Activated naive CD4-positive, alpha-beta T cell treated with anti-CD3 and anti-CD28 coated beads, Interleukin-2, amount 50 U/mL, for 16 hours (primary cell): ENCODE measurements around the gene IL17RD.

Experiments used
- DNase-seq: peaks from one replicate; pipeline ENCODE4 v3.0.0-alpha.2; 2020

The IL17RD gene

GRCh38 chr3:57158813-57159738 lies 6.1 kb downstream of the IL17RD start:
- DNase-seq = no peak

- no peak for DNase-seq
Measured at GRCh38 chr3:57158325-57158724, 6.8 kb downstream of the IL17RD start.

- no peak for DNase-seq
Measured at GRCh38 chr3:57157545-57157944, 7.6 kb downstream of the IL17RD start.

GRCh38 chr3:57155310-57155643 lies 9.9 kb downstream of the IL17RD start:
- DNase-seq = no peak

DNA sequence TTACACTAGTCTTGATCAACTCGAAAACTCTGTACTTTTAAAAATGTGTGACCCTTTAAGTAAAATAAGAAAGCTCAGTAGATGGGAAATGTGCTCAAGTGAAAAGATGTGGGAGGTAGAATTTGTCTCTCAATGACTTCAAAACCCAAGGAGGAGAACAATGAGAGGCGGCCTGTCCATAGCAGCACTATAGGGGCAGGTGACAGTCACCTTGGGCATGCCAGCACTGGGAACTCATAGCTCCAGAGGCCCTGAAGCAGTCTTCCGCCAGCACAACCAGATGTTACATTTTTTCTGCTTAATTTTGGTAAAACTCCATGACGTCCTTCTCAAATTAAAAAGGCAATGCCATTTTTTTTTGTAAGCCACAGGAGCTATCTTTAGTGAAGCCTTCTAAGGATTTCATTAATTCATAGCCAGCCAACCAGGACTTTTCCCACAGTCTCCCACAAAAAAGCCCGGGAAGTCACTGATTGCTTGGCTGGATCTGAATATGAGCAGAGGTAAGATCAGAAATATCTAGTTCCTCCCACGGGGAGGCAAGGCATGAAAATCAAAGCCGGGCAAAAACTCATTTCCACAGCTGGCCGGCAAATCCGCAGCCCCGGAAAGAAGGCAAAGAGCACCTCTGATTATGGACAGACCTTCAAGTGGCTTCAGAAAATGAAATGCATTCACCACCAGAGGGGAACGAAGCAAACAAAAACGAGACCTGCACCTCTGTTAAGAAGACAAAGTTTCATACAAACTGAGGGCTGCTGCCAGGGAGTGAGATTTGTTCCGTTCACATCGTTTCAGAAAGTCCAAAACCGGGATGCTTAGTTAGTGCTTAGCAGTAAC lies 10.5 kb downstream of the IL17RD start:
- no peak for DNase-seq

- DNase-seq = no peak
Measured at GRCh38 chr3:57152151-57153143, 12.7 kb downstream of the IL17RD start.

GRCh38 chr3:57151749-57152148 lies 13.4 kb downstream of the IL17RD start:
- no peak for DNase-seq

- no peak for DNase-seq
Measured at GRCh38 chr3:57151021-57151449, 14.1 kb downstream of the IL17RD start.

DNA sequence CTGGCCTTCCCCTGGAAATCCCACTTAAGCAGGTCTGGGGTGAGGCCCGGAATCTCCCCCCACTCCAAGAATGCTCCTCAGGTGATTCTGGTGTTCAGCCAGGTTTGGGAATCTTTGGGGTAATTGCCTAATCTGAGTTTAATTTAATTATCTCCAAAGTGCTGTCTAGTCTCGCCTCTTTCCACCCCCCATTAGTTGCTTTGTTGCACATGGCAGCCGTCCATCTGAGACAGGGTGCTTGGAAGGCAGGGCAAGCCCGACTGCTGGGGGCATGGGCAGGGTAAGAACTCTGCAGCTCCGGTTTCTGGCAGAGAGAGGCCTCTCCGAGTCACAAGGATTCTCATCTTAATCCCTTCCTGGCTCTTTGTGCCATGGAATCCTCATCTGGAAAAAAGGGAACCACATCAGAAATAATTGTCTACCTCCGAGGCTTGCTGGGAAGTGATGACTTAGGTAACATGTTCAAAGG lies 15.0 kb downstream of the IL17RD start:
- no peak for DNase-seq

DNA sequence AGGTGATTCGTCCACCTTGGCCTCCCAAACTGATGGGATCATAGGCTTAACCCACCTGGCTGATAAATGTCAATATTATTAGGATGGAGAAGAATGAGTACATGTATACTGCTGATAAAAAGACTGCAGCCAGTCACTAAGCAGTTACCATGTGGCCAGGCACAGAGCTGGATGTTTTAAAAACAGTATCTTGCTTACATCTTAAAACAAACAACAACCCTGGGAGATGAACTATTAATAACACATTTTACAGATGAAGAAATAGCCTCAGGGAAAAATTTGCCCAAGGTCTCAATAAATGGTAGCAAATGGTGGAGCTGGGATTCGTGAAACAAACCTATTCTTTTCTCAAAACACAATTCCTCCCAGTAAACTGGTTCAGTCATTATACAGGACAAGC lies 18.1 kb downstream of the IL17RD start:
- no peak for DNase-seq

GRCh38 chr3:57145852-57146251 lies 19.3 kb downstream of the IL17RD start:
- DNase-seq = no peak

GRCh38 chr3:57144952-57145351 lies 20.2 kb downstream of the IL17RD start:
- DNase-seq = no peak

DNA sequence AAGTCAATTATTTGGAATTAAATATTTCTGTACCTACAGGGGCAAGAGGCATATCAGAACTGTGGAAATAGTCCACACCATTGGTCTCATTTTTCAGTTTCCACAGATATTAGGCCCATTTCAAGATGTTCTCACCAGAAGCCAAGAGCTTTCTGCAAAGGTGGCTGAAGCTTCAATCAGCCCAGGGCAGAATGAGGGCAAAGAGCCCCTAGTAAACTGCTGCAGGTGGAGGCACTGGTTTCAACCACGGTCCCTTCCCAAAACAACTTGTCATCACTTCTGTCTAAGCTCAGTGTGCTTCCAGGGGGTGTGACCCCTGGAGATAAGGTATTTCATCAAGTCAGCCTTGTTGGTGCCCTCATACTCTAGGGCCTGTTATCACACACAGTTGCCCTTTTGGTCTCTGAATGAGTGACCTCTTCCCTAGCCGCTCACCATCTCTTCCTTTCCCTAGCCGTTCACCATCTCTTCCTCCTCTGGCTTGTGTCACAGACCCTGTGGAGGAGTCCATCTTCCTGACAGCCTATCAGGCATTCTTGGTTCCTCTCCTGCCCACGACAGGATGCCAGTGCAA lies 21.2 kb downstream of the IL17RD start:
- DNase-seq = no peak

DNA sequence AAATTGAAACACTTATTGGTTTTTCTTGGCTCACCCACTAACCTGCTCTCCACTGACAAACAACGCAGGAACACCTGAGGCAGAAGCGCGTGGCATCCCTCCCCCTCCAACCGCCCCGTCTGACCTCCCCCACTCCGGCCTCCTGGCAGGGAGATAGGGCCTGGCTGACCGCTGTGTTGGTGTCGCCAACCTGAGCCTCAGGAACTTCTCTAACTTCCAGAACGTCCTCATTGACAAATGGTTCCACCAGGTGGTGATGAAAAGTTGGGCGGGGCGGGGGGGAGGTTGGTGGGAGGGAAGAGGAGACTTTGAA lies 22.8 kb downstream of the IL17RD start:
- no peak for DNase-seq

DNA sequence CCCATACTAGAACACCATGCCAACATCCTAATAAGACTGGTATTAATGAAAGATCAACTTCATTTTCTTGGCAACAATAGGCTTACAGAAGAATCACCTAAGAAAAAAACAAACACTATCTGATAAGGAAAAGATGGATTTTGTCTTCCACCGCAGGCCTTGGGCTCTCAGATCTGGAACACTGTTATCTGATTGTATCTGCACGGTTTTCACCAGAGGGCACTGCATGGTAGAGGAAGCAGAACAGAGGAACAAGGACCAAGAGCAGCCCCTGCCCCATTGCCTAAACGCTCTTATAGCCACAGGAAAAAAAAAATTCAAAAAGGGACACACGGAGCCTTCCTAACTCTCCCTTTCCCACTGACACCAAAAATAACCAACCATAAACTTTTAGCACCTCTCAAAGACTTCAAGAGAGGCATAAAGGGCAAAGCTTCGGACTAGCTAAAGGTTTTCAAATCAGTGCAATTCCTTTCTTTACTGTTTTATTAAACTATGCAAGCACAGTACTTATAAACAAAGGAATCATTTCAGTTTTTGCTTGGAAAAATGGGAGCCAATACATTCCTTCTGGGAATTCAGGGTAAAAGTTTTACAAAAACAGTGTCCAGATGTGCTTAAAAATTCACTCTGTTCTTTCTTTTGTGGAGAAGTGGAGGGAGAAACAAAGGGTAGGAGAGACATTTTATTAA lies 23.3 kb downstream of the IL17RD start:
- DNase-seq = no peak

GRCh38 chr3:57140894-57141293 lies 24.3 kb downstream of the IL17RD start:
- DNase-seq = no peak

DNA sequence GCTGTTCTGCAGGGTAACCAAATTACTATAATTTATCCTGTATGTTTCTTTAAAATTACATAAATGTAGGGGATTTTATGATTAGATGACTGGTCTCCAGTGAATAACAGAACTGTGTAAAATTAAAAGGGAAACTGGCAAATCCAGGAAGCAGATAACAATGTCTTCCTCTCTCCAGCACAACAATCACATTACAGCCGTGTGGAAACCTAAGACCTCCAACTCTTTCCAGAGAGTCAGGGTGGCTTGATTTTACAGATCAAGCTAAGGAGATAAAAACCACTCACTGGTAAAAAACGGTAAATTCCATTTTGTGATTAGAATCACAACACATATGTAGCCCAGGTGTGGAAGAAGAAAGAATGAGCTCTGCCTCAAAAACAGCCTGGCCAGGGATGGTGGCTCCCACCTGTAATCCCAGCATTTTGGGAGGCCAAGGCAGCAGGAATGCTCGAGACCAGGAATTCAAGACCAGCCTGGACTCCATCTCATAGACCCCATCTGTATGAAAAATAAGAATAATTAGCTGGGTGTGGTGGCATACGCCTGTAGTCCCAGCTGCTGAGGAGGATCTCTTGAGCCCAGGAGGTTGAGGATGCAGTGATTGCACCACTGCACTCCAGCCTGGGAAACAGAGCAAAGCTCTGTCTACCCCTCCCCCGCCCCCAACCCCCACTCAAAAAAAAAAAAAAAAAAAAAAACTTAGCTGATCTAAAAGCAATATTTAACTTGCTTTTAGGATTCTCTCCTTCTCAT lies 29.0 kb downstream of the IL17RD start:
- DNase-seq = no peak

GRCh38 chr3:57133157-57133556 lies 32.0 kb downstream of the IL17RD start:
- no peak for DNase-seq

- no peak for DNase-seq
Measured at GRCh38 chr3:57132674-57133073, 32.5 kb downstream of the IL17RD start.

- DNase-seq = no peak
Measured at GRCh38 chr3:57131210-57131588, 34.0 kb downstream of the IL17RD start.

DNA sequence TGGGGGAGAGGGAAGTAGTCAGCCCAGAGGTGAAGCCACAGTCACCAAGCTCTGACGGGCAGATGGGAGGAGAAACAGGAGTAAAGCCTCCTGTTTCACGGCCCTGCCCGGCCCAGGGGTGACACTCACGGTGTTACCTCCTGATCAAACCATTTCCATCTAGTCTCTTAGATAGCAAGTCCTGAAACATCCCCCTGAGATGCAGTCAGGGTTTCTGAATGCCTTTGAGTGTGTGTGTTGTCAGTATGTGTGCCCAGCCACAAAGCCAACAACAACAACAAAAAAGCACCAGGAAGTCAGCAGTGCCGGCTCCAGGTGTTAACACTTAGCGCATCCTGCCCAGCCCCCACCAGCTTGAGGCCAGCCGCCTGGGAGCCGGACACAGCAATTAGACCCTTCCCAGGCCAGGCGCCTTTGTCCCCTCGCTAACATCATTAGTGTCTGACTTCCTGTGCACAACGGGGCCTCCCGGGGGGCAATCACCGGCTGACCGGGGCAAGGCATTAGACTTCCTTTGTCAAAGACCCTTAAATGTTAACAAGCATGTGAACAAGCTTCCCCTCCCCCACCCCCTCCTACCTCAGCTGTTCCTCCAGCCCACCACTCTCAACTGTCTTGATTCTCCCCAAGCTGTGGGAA lies 34.5 kb downstream of the IL17RD start:
- no peak for DNase-seq
